Measurements from ENCODE around the gene ARHGAP26.

ARHGAP26 gene

GRCh38 chr5:143237664-143238063 is 467.5 kb downstream of the ARHGAP26 start:
- DNase-seq, result no peak

- no peak for DNase-seq
Observed at GRCh38 chr5:143238620-143239019, 468.4 kb downstream of the ARHGAP26 start.

- no peak for DNase-seq
Observed at GRCh38 chr5:143239882-143240518, 469.8 kb downstream of the ARHGAP26 start.

GRCh38 chr5:143241892-143242291 is 471.7 kb downstream of the ARHGAP26 start:
- no peak for DNase-seq

GRCh38 chr5:143243103-143243502 is 472.9 kb downstream of the ARHGAP26 start:
- DNase-seq, result no peak

- no peak for DNase-seq
Observed at GRCh38 chr5:143244000-143244736, 474.0 kb downstream of the ARHGAP26 start.

- DNase-seq, result no peak
Observed at GRCh38 chr5:143244990-143245389, 474.8 kb downstream of the ARHGAP26 start.

- no peak for DNase-seq
Observed at GRCh38 chr5:143245929-143246561, 475.9 kb downstream of the ARHGAP26 start.

GRCh38 chr5:143247134-143247815 is 477.1 kb downstream of the ARHGAP26 start:
- no peak for DNase-seq

- no peak for DNase-seq
Observed at GRCh38 chr5:143248391-143248790, 478.2 kb downstream of the ARHGAP26 start.

- no peak for DNase-seq
Observed at GRCh38 chr5:143248822-143249579, 478.8 kb downstream of the ARHGAP26 start.

GRCh38 chr5:143249851-143250250 is 479.7 kb downstream of the ARHGAP26 start:
- DNase-seq, result no peak

- DNase-seq, result no peak
Observed at GRCh38 chr5:143251190-143251589, 481.0 kb downstream of the ARHGAP26 start.

GRCh38 chr5:143251946-143252345 is 481.8 kb downstream of the ARHGAP26 start:
- DNase-seq, result no peak

- no peak for DNase-seq
Observed at GRCh38 chr5:143254819-143255218, 484.6 kb downstream of the ARHGAP26 start.

GRCh38 chr5:143258559-143259253 is 488.5 kb downstream of the ARHGAP26 start:
- DNase-seq, result no peak

- DNase-seq, result no peak
Observed at GRCh38 chr5:143259254-143259605, 489.1 kb downstream of the ARHGAP26 start.

GRCh38 chr5:143261748-143262392 is 491.7 kb downstream of the ARHGAP26 start:
- no peak for DNase-seq

GRCh38 chr5:143262393-143263174 is 492.4 kb downstream of the ARHGAP26 start:
- DNase-seq, result no peak

GRCh38 chr5:143263272-143263810 is 493.2 kb downstream of the ARHGAP26 start:
- DNase-seq, result no peak

- no peak for DNase-seq
Observed at GRCh38 chr5:143265995-143266394, 495.8 kb downstream of the ARHGAP26 start.

All from activated CD4-positive, alpha-beta T cell treated with anti-CD3 and anti-CD28 coated beads for 1 hour (primary cell).